Lung (tissue), 12 donors: Measurements from ENCODE around the gene PHACTR3. TPM values are rescaled to one million over a fixed set of nuclear protein-coding genes. Genes with fewer than 3 reads are reported as not detected.

ENCODE experiments used
- ATAC-seq: fragments of 200-7000 bp; cut with Tn5 transposase; one replicate; pipeline ENCODE4 v1.9.1; 2020; ENCODE audit warnings: moderate number of reproducible peaks; ENCODE audit not compliant: insufficient read depth, low FRiP score
- DNase-seq, 3 donors: peaks; one replicate each; pipeline ENCODE4 v3.0.0-alpha.2; 2013 to 2017
- H3K27ac ChIP-seq, 2 donors: one replicate each; pipeline ENCODE4 v1.5.1; 2013; ENCODE audit warnings: mild to moderate bottlenecking in 2 of 2, moderate library complexity in 2 of 2, control low read depth in 1 of 2, inconsistent platforms in 1 of 2, low read depth in 1 of 2, low read length in 1 of 2
- H3K27me3 ChIP-seq, 3 donors: one replicate each; pipeline ENCODE4 v1.5.1; 2013; ENCODE audit warnings: low read length in 2 of 3; ENCODE audit not compliant: control insufficient read depth in 3 of 3, insufficient read depth in 3 of 3
- H3K36me3 ChIP-seq, 4 donors: one replicate each; pipeline ENCODE4 v1.5.1; 2013; ENCODE audit warnings: low read length in 4 of 4, mild to moderate bottlenecking in 1 of 4, moderate library complexity in 1 of 4; ENCODE audit not compliant: control insufficient read depth in 4 of 4, insufficient read depth in 4 of 4
- H3K4me1 ChIP-seq, 5 donors: one replicate each; pipeline ENCODE4 v1.5.1; 2013; ENCODE audit warnings: low read length in 5 of 5, mild to moderate bottlenecking in 2 of 5, moderate library complexity in 1 of 5; ENCODE audit not compliant: control insufficient read depth in 5 of 5, insufficient read depth in 5 of 5
- H3K4me3 ChIP-seq: one replicate; pipeline ENCODE4 v1.5.1; 2013; ENCODE audit warnings: mild to moderate bottlenecking, control low read depth, moderate library complexity
- H3K9ac ChIP-seq, 2 donors: one replicate each; pipeline ENCODE4 v1.5.1; 2013; ENCODE audit warnings: low read length in 2 of 2, control low read depth in 1 of 2; ENCODE audit not compliant: insufficient read depth in 1 of 2
- H3K9me3 ChIP-seq, 4 donors: one replicate each; pipeline ENCODE4 v1.5.1; 2013; ENCODE audit warnings: low read length in 3 of 4, mild to moderate bottlenecking in 1 of 4, moderate library complexity in 1 of 4; ENCODE audit not compliant: control insufficient read depth in 4 of 4, insufficient read depth in 3 of 4
- WGBS, 2 donors: extraction: QIAGEN DNeasy Blood & Tissue Kit; methylation state at CpG; one replicate each; pipeline ENCODE4 v1.1.7; 2013; 5-methylcytosine and 5-hydroxymethylcytosine counted together
- polyA plus RNA-seq, 2 donors: library from polyadenylated mRNA; stranded (reverse); fragments of 200-250 nt; gene quantifications; one replicate each; pipeline ENCODE4 v1.2.1, GENCODE V29; 2013
- total RNA-seq, 2 donors: library from RNA; depleted of rRNA in 1 of 2; stranded (reverse); fragments of >200 nt in 1 of 2; gene quantifications; one replicate each; pipeline ENCODE4 v1.2.1, GENCODE V29; 2014 to 2021
- TF ChIP-seq, protein P1 (sequence below): IDR thresholded peaks from 2 replicates; pipeline ENCODE4 v1.5.1; 2012; ENCODE audit warnings: mild to moderate bottlenecking; ENCODE audit errors: control extremely low read depth, extremely low read depth
- donor health status: control.
- donor health status: control.
- donor health status: Bipolar disorder and iron deficiency.
- donor health status: healthy.
- donor health status: DM: yes; HTN: yes; CAD: no.

The PHACTR3 gene
- total and polyA plus RNA-seq, 4 donors: 3.8 to 12.0 (median 5.9) TPM

DNA sequence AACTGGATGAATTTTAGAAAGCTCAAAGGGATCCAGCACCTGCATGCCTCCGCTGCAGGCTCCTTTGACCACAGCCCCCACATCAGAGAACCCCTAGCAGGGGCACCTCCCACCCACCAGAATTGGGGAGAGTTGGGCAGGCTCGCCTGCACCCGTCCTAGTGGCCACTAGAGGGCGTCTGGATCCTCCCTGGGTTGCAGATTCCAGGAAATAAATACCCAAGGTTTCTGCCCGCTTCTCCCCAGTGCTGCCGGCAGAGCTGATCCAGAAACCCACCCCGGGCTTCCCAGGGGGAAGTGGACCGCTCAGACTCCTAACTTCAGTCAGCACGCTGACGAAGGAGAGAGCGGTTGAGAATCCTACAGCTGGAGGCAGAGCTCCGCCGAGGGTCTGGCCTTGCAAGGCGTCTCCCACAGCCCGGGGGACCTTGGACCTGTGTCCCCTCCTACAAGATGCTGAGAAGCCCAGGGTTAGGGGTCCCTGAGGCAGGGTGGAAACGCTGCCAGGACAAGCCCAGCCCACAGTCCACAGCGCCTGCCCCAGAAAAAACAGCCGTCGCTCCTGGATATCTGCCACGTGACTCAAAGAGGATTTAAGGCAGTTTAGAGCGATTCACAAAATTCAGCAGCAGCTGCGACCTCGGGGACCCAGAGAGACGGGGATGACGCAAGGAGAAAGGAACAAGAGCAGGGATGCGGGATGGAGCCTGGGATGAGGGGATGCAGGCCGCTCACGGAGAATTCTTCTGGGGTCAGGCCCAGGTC lies 32.6 kb upstream of the PHACTR3 start:
- ATAC-seq (peak; percentile 54), DNase-seq (peak; percentile 82 to 89 (median 88))
- H3K27me3 ChIP-seq: peaks cover 5 to 36% (median 18%) of the 10 kb centered on the region in 3 donors

DNA sequence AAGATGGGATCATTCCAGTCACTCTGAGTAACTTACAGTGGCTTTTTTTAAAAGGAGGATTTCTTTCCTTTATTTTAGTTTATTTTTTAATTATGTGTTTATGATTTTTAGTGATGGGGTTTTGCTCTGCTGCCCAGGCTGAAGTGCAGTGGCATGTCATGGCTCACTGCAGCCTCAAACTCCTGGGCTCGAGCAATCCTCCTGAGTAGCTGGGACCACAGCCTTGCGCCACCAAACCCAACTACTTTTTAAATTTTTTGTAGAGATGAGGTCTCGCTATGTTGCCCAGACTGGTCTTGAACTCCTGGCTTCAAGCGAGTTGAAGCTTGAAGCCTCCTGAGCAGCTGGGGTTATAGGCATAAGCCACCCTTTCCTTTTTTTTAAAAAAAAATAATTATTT lies 31.8 kb upstream of the PHACTR3 start:
- Histone ChIP-seq H3K27ac (no peak overlapping the region), H3K9ac (no peak overlapping the region), H3K4me3 (no peak overlapping the region), H3K4me1 (peaks cover 0 to 32% (median 0%) of the 10 kb centered on the region in 5 donors), H3K9me3 (no peaks in the 10 kb centered on the region), H3K36me3 (no peaks in the 10 kb centered on the region), H3K27me3 (peaks cover 6 to 39% (median 19%) of the 10 kb centered on the region in 3 donors)
- no peak for DNase-seq
- TF ChIP-seq, protein P1, sequence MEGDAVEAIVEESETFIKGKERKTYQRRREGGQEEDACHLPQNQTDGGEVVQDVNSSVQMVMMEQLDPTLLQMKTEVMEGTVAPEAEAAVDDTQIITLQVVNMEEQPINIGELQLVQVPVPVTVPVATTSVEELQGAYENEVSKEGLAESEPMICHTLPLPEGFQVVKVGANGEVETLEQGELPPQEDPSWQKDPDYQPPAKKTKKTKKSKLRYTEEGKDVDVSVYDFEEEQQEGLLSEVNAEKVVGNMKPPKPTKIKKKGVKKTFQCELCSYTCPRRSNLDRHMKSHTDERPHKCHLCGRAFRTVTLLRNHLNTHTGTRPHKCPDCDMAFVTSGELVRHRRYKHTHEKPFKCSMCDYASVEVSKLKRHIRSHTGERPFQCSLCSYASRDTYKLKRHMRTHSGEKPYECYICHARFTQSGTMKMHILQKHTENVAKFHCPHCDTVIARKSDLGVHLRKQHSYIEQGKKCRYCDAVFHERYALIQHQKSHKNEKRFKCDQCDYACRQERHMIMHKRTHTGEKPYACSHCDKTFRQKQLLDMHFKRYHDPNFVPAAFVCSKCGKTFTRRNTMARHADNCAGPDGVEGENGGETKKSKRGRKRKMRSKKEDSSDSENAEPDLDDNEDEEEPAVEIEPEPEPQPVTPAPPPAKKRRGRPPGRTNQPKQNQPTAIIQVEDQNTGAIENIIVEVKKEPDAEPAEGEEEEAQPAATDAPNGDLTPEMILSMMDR: no peak
- ATAC-seq: no peak
- WGBS, 2 donors: 90% methylated on average over 4 of the region's 4 CpGs

More for the DNA sequence above, 32.6 kb upstream of the PHACTR3 start:
- Histone ChIP-seq H3K27ac (peak overlapping the region in 1 of 2 donors; percentile 40), H3K4me3 (no peak overlapping the region), H3K9me3 (peaks cover 0 to under 1% (median 0%) of the 10 kb centered on the region in 4 donors), H3K36me3 (no peaks in the 10 kb centered on the region), H3K9ac (peak overlapping the region in 1 of 2 donors; percentile 59), H3K4me1 (peaks cover 0 to 28% (median 0%) of the 10 kb centered on the region in 5 donors)
- TF ChIP-seq, protein P1: peak; percentile 50
- 7 to 12% methylated on average over 28 of the region's 28 CpGs for WGBS, 2 donors

DNA sequence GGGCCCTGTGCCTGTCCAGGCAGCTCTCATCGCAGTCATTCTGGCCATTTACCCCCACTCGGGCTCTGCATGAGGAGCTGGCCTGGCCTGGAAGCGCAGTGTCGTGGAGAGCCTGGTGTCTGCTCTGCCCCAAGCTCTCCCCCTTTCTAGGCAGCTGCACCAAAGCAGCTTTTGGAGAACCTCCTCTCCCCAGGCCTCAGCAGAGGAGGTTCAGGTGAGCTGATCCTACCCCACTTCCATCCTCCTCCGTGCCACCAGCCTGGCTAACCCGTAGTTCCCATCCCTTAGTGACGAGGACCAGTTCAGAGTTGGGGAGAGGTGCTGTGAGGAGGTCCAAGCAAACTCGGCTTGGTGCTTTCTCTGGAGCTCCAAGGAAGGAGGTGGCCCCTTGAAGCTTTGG lies 30.5 kb upstream of the PHACTR3 start:
- Histone ChIP-seq H3K9ac (no peak overlapping the region), H3K36me3 (no peaks in the 10 kb centered on the region), H3K27me3 (peaks cover 6 to 47% (median 14%) of the 10 kb centered on the region in 3 donors), H3K27ac (no peak overlapping the region), H3K9me3 (no peaks in the 10 kb centered on the region), H3K4me3 (no peak overlapping the region), H3K4me1 (peaks cover 0 to 33% (median 0%) of the 10 kb centered on the region in 5 donors)
- TF ChIP-seq, protein P1: no peak
- DNase-seq (no peak), ATAC-seq (no peak)
- 86 to 88% methylated on average over 8 of the region's 8 CpGs for WGBS, 2 donors
